HepG2 (cell line): ENCODE data around the gene XPR1. TPM values are rescaled to one million over a fixed set of nuclear protein-coding genes. Genes with fewer than 3 reads are reported as not detected.

Experiments
- ASH2L ChIP-seq: fragments of 300-600, 200-600 bp; sonication (generic); IDR thresholded peaks from 2 replicates; pipeline ENCODE4 v1.7.0; 2017; ENCODE audit warnings: low read depth, mild to moderate bottlenecking, moderate library complexity, mixed read lengths, low read length; ENCODE audit not compliant: insufficient read length
- BHLHE40 ChIP-seq: IDR thresholded peaks from 2 replicates; pipeline ENCODE4 v1.6.1; 2011; ENCODE audit warnings: low read length, improper control_type of control experiment
- BRD4 ChIP-seq: sonication (generic); formaldehyde crosslinking; IDR thresholded peaks from 2 replicates; pipeline ENCODE4 v1.4.0; 2020; ENCODE audit warnings: missing genetic modification reagents
- CENPT ChIP-seq: sonication (generic); formaldehyde crosslinking; IDR thresholded peaks from 2 replicates; pipeline ENCODE4 v1.8.0; 2022; ENCODE audit warnings: low read depth, mild to moderate bottlenecking, moderate library complexity, missing genetic modification reagents
- CHD2 ChIP-seq: IDR thresholded peaks from 2 replicates; pipeline ENCODE4 v1.6.1; 2011; ENCODE audit warnings: low read depth, low read length, improper control_type of control experiment
- DDIT3 ChIP-seq: sonication (generic); formaldehyde crosslinking; IDR thresholded peaks from 2 replicates; pipeline ENCODE4 v1.4.0; 2020; ENCODE audit warnings: mild to moderate bottlenecking, missing genetic modification reagents
- FOSL2 ChIP-seq: sonication (generic); formaldehyde crosslinking; IDR thresholded peaks from 2 replicates; pipeline ENCODE4 v1.4.0; 2020; ENCODE audit warnings: missing genetic modification reagents
- FOXK2 ChIP-seq: fragments of 450-650 bp; IDR thresholded peaks from 2 replicates; pipeline ENCODE4 v1.6.1; 2016
- GATAD2A ChIP-seq: IDR thresholded peaks from 2 replicates; pipeline ENCODE4 v1.6.1; 2016
- GTF2F1 ChIP-seq: fragments of 150-350 bp; IDR thresholded peaks from 2 replicates; pipeline ENCODE4 v1.6.1; 2014; ENCODE audit warnings: low read length
- HOXA9 ChIP-seq: sonication (generic); formaldehyde crosslinking; IDR thresholded peaks from 2 replicates; pipeline ENCODE4 v1.8.1; 2022; ENCODE audit warnings: missing genetic modification reagents, mild to moderate bottlenecking, moderate library complexity, borderline replicate concordance
- KAT7 ChIP-seq: IDR thresholded peaks from 2 replicates; pipeline ENCODE4 v1.6.1; 2018; ENCODE audit warnings: borderline replicate concordance, missing compliant biosample characterization
- KLF6 ChIP-seq: IDR thresholded peaks from 2 replicates; pipeline ENCODE4 v1.8.0; 2016; ENCODE audit warnings: missing biosample characterization, missing genetic modification reagents
- MED13 ChIP-seq: sonication (generic); formaldehyde crosslinking; IDR thresholded peaks from 2 replicates; pipeline ENCODE4 v1.5.0; 2020; ENCODE audit warnings: missing genetic modification reagents
- MZF1 ChIP-seq: sonication (generic); formaldehyde crosslinking; IDR thresholded peaks from 2 replicates; pipeline ENCODE4 v1.8.1; 2023; ENCODE audit warnings: mild to moderate bottlenecking, missing genetic modification reagents, borderline replicate concordance
- NFRKB ChIP-seq: fragments of 450-650 bp; IDR thresholded peaks from 2 replicates; pipeline ENCODE4 v1.6.1; 2017
- NKX3-1 ChIP-seq: sonication (generic); formaldehyde crosslinking; IDR thresholded peaks from 2 replicates; pipeline ENCODE4 v1.5.0; 2020; ENCODE audit warnings: missing genetic modification reagents
- NR2C2 ChIP-seq: sonication (generic); formaldehyde crosslinking; IDR thresholded peaks from 2 replicates; pipeline ENCODE4 v1.4.0; 2020; ENCODE audit warnings: missing genetic modification reagents, mild to moderate bottlenecking, moderate library complexity, borderline replicate concordance
- PTBP1 ChIP-seq: fragments of 200-400 bp; formaldehyde crosslinking; IDR thresholded peaks from 2 replicates; pipeline ENCODE4 v1.6.1; 2018; ENCODE audit warnings: low read length, low read depth; ENCODE audit not compliant: poor library complexity, severe bottlenecking
- REXO4 ChIP-seq: sonication (generic); formaldehyde crosslinking; IDR thresholded peaks from 2 replicates; pipeline ENCODE4 v1.8.0; 2022; ENCODE audit warnings: missing genetic modification reagents, mild to moderate bottlenecking, borderline replicate concordance
- RFX5 ChIP-seq: IDR thresholded peaks from 2 replicates; pipeline ENCODE4 v1.6.1; 2011; ENCODE audit warnings: low read depth, low read length, improper control_type of control experiment
- RORA ChIP-seq: sonication (generic); formaldehyde crosslinking; IDR thresholded peaks from 2 replicates; pipeline ENCODE4 v1.5.0; 2020; ENCODE audit warnings: mild to moderate bottlenecking, missing genetic modification reagents, moderate library complexity
- SMC3 ChIP-seq: IDR thresholded peaks from 2 replicates; pipeline ENCODE4 v1.6.1; 2011; ENCODE audit warnings: low read length, improper control_type of control experiment
- SRSF4 ChIP-seq: fragments of 200-400 bp; formaldehyde crosslinking; IDR thresholded peaks from one replicate; pipeline ENCODE4 v1.6.1; 2018; ENCODE audit warnings: mild to moderate bottlenecking, low read depth, low read length, moderate library complexity; ENCODE audit not compliant: poor library complexity, severe bottlenecking
- TEAD2 ChIP-seq: sonication (generic); formaldehyde crosslinking; IDR thresholded peaks from 2 replicates; pipeline ENCODE4 v1.9.0; 2021; ENCODE audit warnings: missing genetic modification reagents
- USF2 ChIP-seq, 2 experiments: sonication (generic) in 1 of 2; formaldehyde crosslinking in 1 of 2; IDR thresholded peaks; 2 replicates each; pipeline versions ENCODE4 v1.5.1 to v1.6.1; 2011 to 2020; ENCODE audit warnings: borderline replicate concordance in 1 of 2, low read depth in 1 of 2, low read length in 1 of 2, mild to moderate bottlenecking in 1 of 2, missing genetic modification reagents in 1 of 2, moderate library complexity in 1 of 2
- ZBTB21 ChIP-seq: sonication (generic); formaldehyde crosslinking; IDR thresholded peaks from 2 replicates; pipeline ENCODE4 v1.4.0; 2020; ENCODE audit warnings: missing genetic modification reagents
- ZFP82 ChIP-seq: sonication (generic); formaldehyde crosslinking; IDR thresholded peaks from 2 replicates; pipeline ENCODE4 v1.5.1; 2020; ENCODE audit warnings: mild to moderate bottlenecking, missing genetic modification reagents, borderline replicate concordance
- ZMAT5 ChIP-seq: sonication (generic); formaldehyde crosslinking; IDR thresholded peaks from 2 replicates; pipeline ENCODE4 v1.5.0; 2020; ENCODE audit warnings: mild to moderate bottlenecking, low read depth, missing genetic modification reagents, borderline replicate concordance
- ZMYM3 ChIP-seq: sonication (generic); formaldehyde crosslinking; IDR thresholded peaks from 2 replicates; pipeline ENCODE4 v1.5.1; 2020; ENCODE audit warnings: mild to moderate bottlenecking, missing genetic modification reagents
- ZNF557 ChIP-seq: sonication (generic); formaldehyde crosslinking; IDR thresholded peaks from 2 replicates; pipeline ENCODE4 v1.4.0; 2020; ENCODE audit warnings: missing genetic modification reagents
- ZNF570 ChIP-seq: sonication (generic); formaldehyde crosslinking; IDR thresholded peaks from 2 replicates; pipeline ENCODE4 v1.4.0; 2020; ENCODE audit warnings: mild to moderate bottlenecking, missing genetic modification reagents, borderline replicate concordance
- ZNF766 ChIP-seq: sonication (generic); formaldehyde crosslinking; IDR thresholded peaks from 2 replicates; pipeline ENCODE4 v1.5.0; 2020; ENCODE audit warnings: missing genetic modification reagents, borderline replicate concordance
- polyA plus RNA-seq, 8 experiments: library from polyadenylated mRNA; depleted of rRNA in 3 of 8; stranded (reverse) in 7 of 8; unstranded in 1 of 8; fragments of >200 nt; fragmentation: Illumina TruSeq in 4 of 8; extraction: Trizol in 4 of 8; gene quantifications; 2 replicates each; pipeline versions ENCODE4 v1.2.1 to v1.2.3, GENCODE V29; 2011 to 2016; ENCODE audit warnings: low read depth in 4 of 8, missing spikeins in 1 of 8, mixed read lengths in 1 of 8; ENCODE audit not compliant: insufficient read depth in 1 of 8
- total RNA-seq, 5 experiments: library from RNA; depleted of rRNA; stranded (reverse); fragments of >200 nt; fragmentation: Illumina TruSeq; extraction: Trizol; gene quantifications; 2 replicates each; pipeline ENCODE4 v1.2.3, GENCODE V29; 2016; ENCODE audit warnings: low read depth in 1 of 5

Gene XPR1
- total and polyA plus RNA-seq, 2 of the 13 experiments (the other 11 are each of a cell fraction or from before 2014, with no cell fraction given): 22.3 to 23.6 TPM

GRCh38 chr1:180586671-180587155, 45.1 kb upstream of the XPR1 start (continued):
- no peak for TF ChIP-seq ZBTB21 (CRISPR knock-in tag)
- TF ChIP-seq CENPT: no peak
- TF ChIP-seq HOXA9 (CRISPR knock-in tag): no peak
- TF ChIP-seq ZNF570 (CRISPR knock-in tag): no peak
- no peak for TF ChIP-seq SRSF4
- TF ChIP-seq ZMAT5: no peak
- TF ChIP-seq MZF1: no peak
- TF ChIP-seq ZNF557 (CRISPR knock-in tag): no peak
- peak; percentile 55; the same call in 1 of the 2 replicates for TF ChIP-seq ZMYM3 (CRISPR knock-in tag)
- peak; percentile 79; the same call in 1 of the 2 replicates for TF ChIP-seq NR2C2 (CRISPR knock-in tag)
- no peak for TF ChIP-seq GTF2F1
- no peak for TF ChIP-seq DDIT3 (CRISPR knock-in tag)
- no peak for TF ChIP-seq PTBP1
- TF ChIP-seq MED13: no peak
- TF ChIP-seq RFX5: no peak
- no peak for TF ChIP-seq KLF6 (CRISPR knock-in tag)
- no peak for TF ChIP-seq NFRKB
- TF ChIP-seq ZNF766: no peak
- TF ChIP-seq GATAD2A: peak; percentile 67
- no peak for TF ChIP-seq NKX3-1 (CRISPR knock-in tag)
- TF ChIP-seq SMC3: no peak
- no peak for TF ChIP-seq USF2 (IDR thresholded peaks at IDR 0.05; ENCODE audit: low read depth, low read length)
- TF ChIP-seq USF2 (CRISPR knock-in tag; IDR thresholded peaks at IDR 0.05; ENCODE audit: borderline replicate concordance): no peak
- TF ChIP-seq REXO4: no peak
- TF ChIP-seq ASH2L: peak; percentile 44
- no peak for TF ChIP-seq CHD2
- TF ChIP-seq ZFP82 (CRISPR knock-in tag): no peak
- no peak for TF ChIP-seq TEAD2
- no peak for TF ChIP-seq BHLHE40
- no peak for TF ChIP-seq KAT7 (CRISPR knock-in tag)
- no peak for TF ChIP-seq RORA (CRISPR knock-in tag)
- TF ChIP-seq BRD4 (CRISPR knock-in tag): no peak
- TF ChIP-seq FOXK2: no peak
- peak; percentile 67 for TF ChIP-seq FOSL2 (CRISPR knock-in tag)
